ENCODE measurements around the gene PDE4B.

DNA sequence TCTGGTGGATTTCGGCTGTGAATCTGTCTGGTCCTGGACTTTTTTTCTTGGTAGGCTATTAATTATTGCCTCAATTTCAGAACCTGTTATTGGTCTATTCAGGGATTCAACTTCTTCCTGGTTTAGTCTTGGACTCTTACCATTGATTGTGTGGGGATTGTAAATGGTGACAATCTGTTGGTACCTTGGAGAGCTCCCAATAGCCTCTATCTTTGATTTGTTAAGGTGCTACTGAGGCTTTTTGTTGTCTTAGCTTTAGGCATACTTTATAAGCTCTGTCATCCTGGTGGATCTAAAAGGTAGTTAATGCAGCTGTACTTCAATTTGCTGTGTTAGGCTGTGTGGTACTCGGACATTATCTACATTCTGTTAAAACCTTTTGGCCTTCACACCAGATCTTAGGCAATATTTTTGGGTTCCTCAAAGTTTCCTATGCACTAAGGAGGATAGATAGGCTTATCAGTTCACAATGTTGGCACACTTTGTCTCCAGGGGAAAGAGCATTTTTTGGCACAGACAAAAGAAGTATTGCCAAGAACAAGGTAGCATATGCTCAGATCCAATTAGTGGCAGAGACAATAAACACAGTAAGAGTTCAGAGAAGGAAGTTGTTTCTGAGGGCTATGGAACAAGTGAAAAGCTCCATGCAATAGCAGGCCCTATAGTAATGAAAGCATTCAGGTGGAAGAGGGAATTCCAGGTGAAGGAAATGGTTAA, 230.4 kb downstream of the PDE4B start:
- TF ChIP-seq EZH2 (IDR thresholded peaks at IDR 0.05; ENCODE audit: low read length, unreplicated experiment): no peak
- no peak for TF ChIP-seq CTCF (conservative IDR thresholded peaks at IDR 0.05; ENCODE audit: low read depth, low read length)
- TF ChIP-seq EZH2phosphoT487 (IDR thresholded peaks at IDR 0.05; ENCODE audit: borderline replicate concordance, low read length): no peak

Data from PC-3 (cell line).